AG09319 (cell line): ENCODE data around the gene MYH15.

Experiments used
- DNase-seq: peaks from one replicate; pipeline ENCODE4 v3.0.0-alpha.2; 2010; ENCODE audit warnings: low read depth; ENCODE audit errors: extremely low read depth
- CTCF ChIP-seq: IDR thresholded peaks from 2 replicates; pipeline ENCODE4 v1.5.1; 2011; ENCODE audit warnings: low read depth, mild to moderate bottlenecking, inconsistent platforms, low read length, moderate library complexity

Gene MYH15

DNA sequence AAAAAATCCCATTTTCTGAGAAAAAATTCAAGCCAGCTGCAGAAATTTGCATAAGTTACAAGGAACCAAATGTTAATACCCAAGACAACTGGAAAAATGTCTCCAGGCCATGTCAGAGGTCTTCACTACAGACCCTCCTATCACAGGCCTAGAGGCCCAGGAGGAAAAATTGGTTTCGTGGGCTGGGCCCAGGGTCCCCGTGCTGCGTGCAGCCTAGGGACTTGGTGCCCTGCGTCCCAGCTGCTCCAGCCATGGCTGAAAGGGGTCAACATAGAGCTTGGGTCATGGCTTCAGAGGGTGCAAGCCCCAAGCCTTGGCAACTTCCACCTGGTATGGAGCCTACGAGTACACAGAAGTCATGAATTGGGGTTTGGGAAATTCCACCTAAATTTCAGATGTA, 78.0 kb downstream of the MYH15 start:
- no peak for TF ChIP-seq CTCF
- no peak for DNase-seq

GRCh38 chr3:108430540-108430939, 79.9 kb downstream of the MYH15 start:
- DNase-seq: no peak
- no peak for TF ChIP-seq CTCF

DNA sequence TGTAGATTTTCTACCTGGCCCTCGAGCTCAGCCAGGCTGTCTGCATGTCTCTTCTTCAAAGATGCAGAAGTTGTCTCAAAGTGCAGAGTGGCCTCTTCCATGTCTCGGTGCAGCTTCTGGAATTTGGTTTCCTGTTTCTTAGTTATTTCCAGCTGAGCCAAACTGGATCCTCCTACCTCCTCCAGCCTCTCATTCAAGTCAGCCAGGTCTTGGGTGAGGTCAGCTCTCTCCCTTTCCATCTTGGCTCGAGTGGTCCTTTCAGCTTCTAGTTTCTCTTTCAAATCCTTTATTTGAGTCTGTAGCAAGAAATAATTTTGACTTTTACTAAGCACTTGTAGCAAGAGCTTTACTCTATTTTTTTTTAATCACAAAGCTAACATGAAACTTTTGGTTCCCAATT, 81.8 kb downstream of the MYH15 start:
- TF ChIP-seq CTCF: no peak
- DNase-seq: no peak

DNA sequence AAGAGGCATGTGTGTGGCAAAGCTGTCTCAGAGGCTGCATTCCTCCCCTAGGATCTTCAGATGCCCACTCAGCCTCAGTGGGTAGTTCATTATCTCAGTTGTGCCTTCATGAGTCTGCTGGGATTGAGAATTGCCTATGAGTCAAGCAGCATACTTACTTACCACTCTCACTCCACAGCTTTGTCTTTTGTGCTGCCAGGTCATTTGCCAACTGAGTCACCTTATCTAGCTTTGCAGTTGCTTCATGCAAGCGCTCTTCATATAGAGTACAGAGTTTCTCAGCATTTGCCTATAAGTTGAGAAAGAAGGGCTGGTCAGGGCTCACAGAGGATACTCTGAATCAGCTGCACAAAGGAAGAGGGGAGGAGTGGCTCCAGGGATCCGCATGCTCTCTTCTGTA, 89.5 kb downstream of the MYH15 start:
- TF ChIP-seq CTCF: no peak
- DNase-seq: no peak

- TF ChIP-seq CTCF: no peak
- no peak for DNase-seq
Observed at GRCh38 chr3:108416111-108416869, 94.1 kb downstream of the MYH15 start.

- DNase-seq: no peak
- no peak for TF ChIP-seq CTCF
Observed at GRCh38 chr3:108415661-108416060, 94.7 kb downstream of the MYH15 start.

DNA sequence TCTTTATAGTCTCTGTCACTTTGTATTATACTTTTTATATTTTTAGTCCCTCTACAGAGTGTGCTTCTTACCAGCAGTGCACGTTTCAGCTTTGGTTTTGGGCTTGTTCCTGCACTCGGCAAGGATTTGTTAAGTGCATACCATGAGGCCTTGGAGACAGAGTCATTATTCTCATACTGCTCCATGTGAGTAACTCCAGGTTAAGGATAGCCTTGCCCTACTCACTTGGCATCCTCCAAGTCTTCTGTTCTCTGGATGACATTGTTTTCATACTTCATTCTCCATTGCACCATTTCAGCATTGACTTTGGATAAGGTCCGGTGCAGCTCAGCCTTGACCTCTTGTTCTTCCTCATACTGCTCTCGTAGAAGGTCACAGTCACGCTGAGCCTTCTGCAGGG, 96.4 kb downstream of the MYH15 start:
- TF ChIP-seq CTCF: no peak

More for the DNA sequence above, 96.4 kb downstream of the MYH15 start:
- no peak for DNase-seq
